HG03175 (cell line): ENCODE measurements around the gene GPR83.
"Not testable (repeated sequence)": the region's sequence is repeated elsewhere in the genome, so short reads cannot be mapped to it uniquely, and the experiment has no call there.

ENCODE experiments used
- ATAC-seq: cut with Tn5 transposase; IDR thresholded peaks from one replicate; pipeline ENCODE4 v1.9.1; 2021; ENCODE audit warnings: mild to moderate bottlenecking, moderate library complexity; ENCODE audit not compliant: unreplicated experiment

Gene GPR83

GRCh38 chr11:94376841-94377240 is 24.4 kb downstream of the GPR83 start:
- ATAC-seq = no peak

- ATAC-seq = not testable (repeated sequence)
These were observed 30.6 kb downstream of the GPR83 start for GRCh38 chr11:94370576-94370975.

GRCh38 chr11:94350850-94351563 is 50.2 kb downstream of the GPR83 start:
- ATAC-seq = not testable (repeated sequence)

- not testable (repeated sequence) for ATAC-seq
These were observed 54.9 kb downstream of the GPR83 start for GRCh38 chr11:94346311-94346710.

GRCh38 chr11:94343495-94343894 is 57.7 kb downstream of the GPR83 start:
- no peak for ATAC-seq

- ATAC-seq = no peak
These were observed 59.0 kb downstream of the GPR83 start for GRCh38 chr11:94342250-94342649.

GRCh38 chr11:94338651-94339050 is 62.6 kb downstream of the GPR83 start:
- no peak for ATAC-seq

GRCh38 chr11:94336033-94336432 is 65.2 kb downstream of the GPR83 start:
- ATAC-seq = no peak

- ATAC-seq = no peak
These were observed 68.4 kb downstream of the GPR83 start for GRCh38 chr11:94332814-94333213.

- ATAC-seq = no peak
These were observed 70.4 kb downstream of the GPR83 start for GRCh38 chr11:94330789-94331188.

- no peak for ATAC-seq
These were observed 71.7 kb downstream of the GPR83 start for GRCh38 chr11:94329501-94329900.

GRCh38 chr11:94328587-94329080 is 72.6 kb downstream of the GPR83 start:
- no peak for ATAC-seq
